GM18873 (cell line): ENCODE measurements around the gene EXOC2.

ENCODE experiments used
- ATAC-seq: cut with Tn5 transposase; IDR thresholded peaks from one replicate; pipeline ENCODE4 v1.9.1; 2021; ENCODE audit warnings: mild to moderate bottlenecking, moderate library complexity, moderate number of reproducible peaks; ENCODE audit not compliant: unreplicated experiment, low FRiP score

Gene EXOC2

GRCh38 chr6:435441-436307 is 257.3 kb downstream of the EXOC2 start:
- ATAC-seq = no peak
